HG03159 (cell line): ENCODE data around the gene CHD1.

Experiments used
- ATAC-seq: cut with Tn5 transposase; IDR thresholded peaks from one replicate; pipeline ENCODE4 v1.9.1; 2021; ENCODE audit warnings: mild to moderate bottlenecking, moderate library complexity; ENCODE audit not compliant: unreplicated experiment

Gene CHD1

GRCh38 chr5:98825582-98826375 lies 103.0 kb downstream of the CHD1 start:
- ATAC-seq, result no peak

DNA sequence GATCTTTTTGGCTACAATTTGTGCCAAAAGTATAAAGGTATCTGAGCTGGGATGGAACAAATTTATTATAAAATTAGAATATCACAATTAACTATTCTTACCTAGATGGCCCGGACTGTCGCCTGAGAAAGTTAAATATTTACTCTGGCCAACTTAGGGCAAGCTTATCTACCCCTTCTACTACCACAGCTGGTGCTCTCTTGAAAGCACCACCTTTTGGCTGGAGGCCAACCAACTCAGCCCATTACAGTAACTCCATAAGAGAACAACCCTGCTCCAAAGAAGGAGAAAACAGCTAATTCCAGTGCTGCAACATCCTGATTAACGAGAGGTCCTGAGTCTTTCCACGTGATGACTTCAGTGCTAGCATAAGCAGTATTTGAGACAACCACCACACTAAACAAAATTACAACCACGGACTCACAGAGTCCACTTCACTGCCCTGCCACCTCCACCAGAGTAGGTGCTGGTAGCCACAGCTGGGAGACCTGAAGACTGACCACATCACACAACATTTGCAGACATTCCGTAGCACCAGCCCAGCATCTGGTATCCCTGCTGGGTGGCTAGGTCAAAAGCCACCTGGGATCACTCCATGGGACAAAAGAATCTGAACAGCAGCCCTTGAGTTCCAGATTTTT lies 112.1 kb downstream of the CHD1 start:
- ATAC-seq, result no peak

DNA sequence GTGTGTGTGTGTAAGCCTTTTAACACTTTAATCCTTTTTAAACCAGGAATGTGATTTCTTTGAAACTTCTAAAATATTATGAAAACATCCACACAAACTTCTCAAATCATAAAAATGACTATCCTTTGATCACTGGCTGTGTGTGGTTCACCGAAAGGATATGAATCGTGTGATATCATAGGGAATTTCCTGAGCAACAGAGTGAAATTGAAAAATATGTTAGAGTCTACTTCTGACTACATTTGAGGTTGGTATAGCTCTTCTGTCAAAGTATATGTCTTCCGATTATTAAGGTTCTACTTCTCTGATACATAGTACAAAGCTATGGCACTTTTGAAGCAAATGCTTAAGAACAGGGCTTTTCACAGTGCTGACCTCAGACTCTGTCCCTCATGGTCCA lies 115.1 kb downstream of the CHD1 start:
- ATAC-seq, result no peak

DNA sequence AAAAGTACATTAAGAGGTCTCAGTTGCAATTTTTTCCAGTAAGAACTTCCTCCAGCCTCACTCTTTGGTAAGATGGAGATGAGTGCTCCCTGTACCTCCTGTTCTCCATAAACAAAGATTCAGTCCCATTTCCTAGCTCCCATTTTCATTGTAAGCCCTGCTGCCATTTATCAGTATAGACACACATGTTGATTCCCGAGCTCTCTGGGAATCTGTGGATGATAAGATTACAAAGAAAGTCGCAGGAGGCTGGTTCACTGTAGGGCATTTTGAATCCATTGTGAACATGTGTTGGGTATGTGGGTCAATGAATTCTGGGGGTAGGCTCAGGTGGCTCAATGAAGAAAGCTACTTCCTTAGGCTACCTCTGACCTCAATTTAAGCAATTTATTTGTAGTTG lies 118.6 kb downstream of the CHD1 start:
- no peak for ATAC-seq

- ATAC-seq, result no peak
Measured at GRCh38 chr5:98807806-98808205, 121.0 kb downstream of the CHD1 start.

GRCh38 chr5:98805070-98805469 lies 123.7 kb downstream of the CHD1 start:
- no peak for ATAC-seq

DNA sequence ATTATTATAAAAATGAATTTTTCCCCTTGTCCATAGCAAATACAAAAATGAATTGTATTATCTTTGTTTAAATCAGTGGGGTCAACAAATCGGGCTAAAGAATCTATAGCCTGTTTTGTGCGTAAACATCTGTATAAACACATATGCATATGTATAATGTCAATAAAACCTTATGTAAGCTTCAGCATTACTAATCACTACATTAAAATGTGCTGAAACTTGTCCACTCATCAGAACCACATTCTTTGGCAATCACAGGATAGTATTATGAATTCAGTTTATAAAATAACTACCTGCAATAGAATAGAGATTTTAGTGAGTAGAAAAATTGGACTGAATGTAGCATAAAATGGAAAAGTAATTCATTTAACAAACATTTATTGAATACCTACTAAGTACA lies 124.7 kb downstream of the CHD1 start:
- no peak for ATAC-seq
